Superior temporal gyrus (tissue), 1 donor: ENCODE results near the gene KCNJ10.
"Not testable (repeated sequence)": the region's sequence is repeated elsewhere in the genome, so short reads cannot be mapped to it uniquely, and the experiment has no call there.

Experiments used
- DNase-seq: peaks from one replicate; pipeline ENCODE4 v3.0.0-alpha.2; 2016; ENCODE audit errors: extremely low spot score

Gene KCNJ10

DNA sequence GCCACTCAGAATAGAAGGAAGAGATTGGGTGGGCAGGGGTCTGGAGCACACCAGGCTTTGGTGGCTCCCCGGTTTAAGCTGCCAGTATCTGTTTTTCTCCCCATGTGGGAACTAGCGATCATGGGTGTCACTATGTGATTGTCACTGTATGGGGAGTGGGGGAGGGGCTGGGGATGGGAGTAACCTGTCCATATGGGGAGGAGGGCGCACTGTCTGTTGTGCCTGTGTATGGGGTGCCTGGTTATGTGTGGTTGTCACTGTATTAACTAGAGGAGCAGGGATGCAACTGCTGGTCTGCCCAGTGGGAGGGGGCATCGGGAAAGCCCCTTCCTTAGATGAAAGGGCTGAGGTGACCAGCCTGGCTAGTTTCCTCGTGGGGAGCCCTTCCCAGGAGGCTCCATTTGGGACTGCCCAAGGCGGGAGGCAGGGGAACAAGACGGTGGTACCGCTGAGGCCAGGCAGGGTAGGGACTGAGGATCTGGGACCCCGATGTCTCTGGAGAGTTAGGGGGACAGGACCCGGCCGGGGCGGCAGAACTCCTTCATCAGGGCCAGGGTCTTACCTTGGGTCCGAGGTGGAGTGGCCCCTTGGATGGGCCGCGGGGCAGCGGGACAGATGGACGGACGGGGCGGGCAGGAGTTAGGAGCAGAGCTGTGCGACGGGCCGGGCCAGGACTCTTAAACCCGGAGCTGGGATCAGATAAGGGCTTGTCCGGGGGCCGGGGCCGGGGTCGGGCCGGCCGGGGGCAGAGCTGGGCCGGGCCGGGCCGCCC, at the start of gene KCNJ10:
Gene KCNJ10, minus strand, starts transcription at position 701 of the 772 bp plus-strand sequence. CDS start 27,628 bp downstream, outside the sequence.
- DNase-seq = peak; percentile 39

DNA sequence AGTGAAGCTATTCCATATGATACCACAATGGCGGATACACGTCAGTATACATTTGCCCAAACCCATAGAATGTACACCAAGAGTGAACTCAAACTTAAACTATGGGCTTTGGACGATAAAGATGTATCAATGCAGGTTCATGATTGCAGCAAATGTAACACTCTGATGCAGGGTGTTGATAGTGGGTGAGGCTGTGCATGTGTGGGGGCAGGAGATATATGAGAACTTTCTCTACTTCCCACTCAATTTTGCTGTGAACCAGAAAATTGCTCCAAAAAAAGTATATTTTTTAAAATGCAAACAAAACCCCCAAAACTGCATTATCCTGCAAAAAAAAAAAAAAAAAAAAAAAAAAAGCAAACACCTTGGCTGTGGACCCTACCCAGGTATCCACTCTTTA, 49.0 kb upstream of the KCNJ10 start:
- DNase-seq = peak; percentile 28

DNA sequence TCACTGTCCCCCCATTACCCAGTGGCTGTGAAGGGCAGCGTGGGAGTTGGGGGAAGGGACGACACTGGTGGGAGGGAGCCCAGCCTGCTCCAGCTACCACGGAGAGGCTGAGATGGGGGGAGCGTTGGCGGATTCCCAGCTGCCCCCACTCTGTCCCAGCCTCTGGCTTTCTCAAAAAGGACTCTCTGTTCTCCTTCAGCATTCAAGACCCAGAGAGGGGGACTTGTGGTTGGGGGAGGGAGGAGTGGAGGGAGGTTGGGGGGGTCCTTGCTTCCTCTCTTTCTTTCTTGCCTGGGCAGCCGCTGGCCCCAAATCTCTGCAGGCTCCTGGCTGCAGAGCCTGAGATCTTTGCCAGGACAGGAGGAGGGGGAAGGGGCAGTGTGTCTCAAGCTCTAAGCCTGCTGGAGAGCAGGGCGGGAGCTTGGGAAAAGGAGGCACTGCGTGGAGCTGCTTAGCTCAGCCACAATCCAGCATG, 47.8 kb upstream of the KCNJ10 start:
- DNase-seq = peak; percentile 72

DNA sequence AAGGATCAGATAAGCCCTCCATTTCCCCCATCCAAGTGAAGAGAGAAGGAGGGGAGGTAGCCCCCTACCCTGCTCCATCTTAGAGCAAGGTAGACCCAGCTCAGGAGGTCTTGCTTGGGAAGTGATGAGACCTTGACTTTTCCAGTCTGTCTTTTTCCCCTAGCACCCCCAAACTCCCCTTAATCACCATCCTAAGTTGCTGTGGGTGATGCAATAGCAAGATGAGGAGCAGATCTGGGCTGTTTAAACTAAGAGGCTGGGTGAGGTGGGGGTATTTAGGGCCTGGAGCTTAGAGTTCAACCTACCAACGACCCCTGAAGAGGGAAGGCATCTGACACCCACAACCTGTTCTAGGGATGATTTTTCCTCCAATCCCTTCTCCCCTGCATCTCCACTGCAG, 47.3 kb upstream of the KCNJ10 start:
- no peak for DNase-seq

DNA sequence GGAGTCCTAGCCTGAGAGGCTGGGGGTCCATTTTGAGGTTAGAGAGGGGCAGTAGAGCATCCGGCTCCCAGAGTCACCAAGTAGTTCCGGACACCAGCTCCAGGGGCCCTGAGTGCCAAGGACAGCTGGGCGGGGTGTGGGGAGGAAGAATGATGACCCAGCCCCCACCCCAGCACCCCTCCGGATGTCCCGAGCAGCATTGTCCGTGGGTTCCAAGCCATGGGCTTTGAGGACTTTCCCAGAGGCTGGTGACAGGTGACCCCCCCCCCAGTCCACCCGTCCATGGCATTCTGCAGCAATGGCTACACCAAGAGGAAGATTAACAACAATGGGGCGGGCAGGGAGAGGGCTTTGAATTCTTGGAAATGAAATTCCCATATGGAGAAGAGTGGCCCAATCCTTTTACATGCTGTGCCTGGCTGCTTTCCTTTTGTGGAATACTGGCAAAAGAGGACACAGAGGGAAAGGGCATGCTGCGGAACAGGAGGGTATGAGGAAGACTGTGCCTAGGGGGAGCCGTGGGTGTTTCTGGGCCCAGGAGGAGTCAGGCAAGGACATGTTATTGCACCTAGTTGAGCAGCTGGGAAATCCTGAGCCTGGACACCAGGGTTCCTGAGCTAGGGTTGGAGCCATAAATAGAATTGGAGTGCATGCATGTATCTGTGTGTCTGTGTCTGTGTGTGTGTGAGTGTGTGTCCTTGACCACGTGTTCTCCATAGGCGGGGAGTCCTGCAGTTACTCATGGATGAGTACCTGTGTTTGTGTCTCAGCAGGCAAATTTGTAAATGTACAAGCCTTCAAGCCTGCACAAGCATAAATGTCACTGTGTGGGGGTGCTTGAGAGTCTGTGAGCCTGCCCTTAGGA, 46.6 kb upstream of the KCNJ10 start:
- peak; percentile 41 for DNase-seq

DNA sequence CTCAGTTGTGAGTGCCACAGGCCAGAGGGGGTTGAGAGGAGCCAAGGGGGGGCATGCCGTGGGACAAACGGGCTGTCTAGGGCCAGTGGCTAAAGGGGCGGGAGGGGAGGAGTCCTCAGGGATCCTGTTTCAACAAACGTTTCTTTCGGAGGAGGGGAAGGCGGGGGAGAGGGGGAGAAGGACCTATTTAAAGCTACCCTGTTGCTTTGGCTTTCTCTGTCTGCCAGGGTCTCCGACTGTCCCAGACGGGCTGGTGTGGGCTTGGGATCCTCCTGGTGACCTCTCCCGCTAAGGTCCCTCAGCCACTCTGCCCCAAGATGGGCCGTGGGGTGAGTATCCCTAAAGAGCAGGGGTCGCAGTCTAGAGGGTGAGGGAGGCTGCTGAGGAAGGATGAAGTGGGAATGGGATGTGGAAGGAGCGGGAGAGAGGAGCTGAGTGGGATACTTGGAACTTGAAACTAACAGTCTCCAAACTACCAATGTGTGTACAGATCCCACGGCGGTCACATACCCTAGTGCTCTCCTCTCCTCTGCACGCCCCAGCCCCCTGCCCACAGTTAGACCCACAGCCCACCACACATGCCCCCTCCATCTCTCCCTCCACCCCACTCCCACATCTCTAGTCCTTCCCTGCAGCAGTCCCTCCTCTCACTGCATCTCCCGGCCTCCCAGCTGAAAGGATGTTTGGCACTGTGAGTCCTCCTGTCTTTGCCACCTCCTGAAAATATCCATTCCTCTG, 45.8 kb upstream of the KCNJ10 start, which contains the start of gene ATP1A2:
Gene ATP1A2, plus strand, starts transcription at position 215 of the 738 bp plus-strand sequence. Its CDS starts 103 bp downstream, at position 318.
- no peak for DNase-seq

DNA sequence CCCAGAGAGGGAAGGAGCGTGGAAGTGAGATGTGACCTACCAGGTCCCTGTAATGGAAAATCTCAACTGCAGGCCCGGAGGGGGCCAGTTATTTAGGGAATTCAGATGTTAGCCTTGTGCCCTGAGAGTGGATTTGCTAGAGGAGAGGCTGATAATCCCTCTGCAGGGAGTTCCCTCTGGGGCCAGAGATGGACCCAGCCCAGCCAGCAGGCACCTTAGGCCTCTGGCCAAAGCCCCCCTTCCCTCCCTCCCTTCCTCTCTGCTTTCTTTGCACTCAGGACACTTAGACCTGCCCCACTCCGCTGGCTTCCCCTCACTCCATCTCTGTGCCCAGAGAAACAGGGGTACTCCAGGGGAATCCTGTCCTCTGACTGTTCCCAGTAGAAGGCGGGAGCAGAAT, 44.1 kb upstream of the KCNJ10 start:
- no peak for DNase-seq

DNA sequence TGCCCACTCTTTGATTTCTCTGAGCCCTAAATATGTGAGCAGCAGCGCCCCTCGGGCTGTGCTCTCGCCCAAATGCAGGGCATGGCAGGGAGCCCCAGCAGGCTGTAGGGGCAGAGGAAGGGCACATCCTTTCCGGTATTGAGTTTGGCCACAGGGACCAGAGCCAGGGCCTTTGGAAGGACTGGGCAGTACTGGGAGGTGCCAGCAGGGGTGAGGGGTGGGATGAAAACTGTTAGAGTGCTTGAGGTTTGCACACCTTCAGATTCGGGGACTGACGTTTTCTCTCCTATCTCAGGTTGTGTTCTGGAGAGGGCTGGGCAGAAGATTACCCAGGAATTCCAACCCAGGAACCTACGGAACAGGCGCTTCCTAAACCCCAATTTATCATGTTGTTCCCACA, 43.4 kb upstream of the KCNJ10 start:
- no peak for DNase-seq

DNA sequence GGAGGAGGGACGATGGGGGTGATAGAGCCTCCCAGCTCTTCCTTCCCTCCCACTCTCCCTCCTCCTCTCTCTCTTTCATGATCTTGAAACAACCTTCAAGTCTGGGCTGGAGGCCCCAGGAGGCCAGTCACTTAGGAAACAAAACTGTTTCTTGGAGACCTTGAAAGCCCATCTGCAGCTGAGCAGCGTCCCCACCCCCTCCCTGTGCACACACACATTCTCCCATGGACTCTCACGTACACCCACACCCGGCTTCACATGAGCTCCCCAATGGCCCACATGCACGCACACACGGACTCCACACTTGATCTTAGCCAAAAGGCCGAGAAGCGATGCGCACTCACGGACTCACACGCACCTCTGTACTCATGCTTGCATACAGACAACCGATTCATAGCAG, 42.4 kb upstream of the KCNJ10 start:
- no peak for DNase-seq

DNA sequence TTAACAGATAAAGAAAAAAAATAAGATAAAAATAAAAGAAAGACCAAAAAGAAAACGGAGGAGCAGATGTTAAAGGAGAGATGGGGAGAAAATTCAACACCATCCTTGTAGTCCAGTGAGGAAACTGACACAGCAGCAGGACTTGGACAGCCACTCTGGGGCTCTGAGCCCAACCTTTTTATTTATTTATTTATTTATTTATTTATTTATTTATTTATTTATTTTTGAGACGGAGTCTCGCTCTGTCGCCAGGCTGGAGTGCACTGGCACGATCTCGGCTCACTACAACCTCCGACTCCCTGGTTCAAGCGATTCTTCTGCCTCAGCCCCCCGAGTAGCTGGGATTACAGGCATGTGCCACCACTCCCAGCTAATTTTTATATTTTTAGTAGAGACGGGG, 41.5 kb upstream of the KCNJ10 start:
- not testable (repeated sequence) for DNase-seq

DNA sequence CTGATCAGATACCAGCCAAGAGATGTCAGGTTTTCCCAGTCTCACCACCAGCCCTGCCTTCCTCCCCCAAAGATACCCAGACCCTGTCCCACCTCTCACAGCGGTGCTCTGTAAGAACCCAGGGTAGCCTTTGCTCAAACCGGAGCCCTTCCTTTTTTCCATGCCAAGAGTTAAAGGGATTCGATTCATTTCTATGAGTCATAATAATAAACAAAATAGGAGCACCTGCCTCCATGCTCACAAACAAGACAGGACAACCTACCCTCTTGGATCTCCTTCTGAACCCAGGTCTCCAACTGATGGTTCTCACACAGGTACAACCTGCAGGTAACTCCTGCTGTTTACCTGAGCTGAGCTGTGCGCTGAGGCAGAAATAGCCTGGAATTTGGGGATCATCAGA, 39.7 kb upstream of the KCNJ10 start:
- DNase-seq = no peak

DNA sequence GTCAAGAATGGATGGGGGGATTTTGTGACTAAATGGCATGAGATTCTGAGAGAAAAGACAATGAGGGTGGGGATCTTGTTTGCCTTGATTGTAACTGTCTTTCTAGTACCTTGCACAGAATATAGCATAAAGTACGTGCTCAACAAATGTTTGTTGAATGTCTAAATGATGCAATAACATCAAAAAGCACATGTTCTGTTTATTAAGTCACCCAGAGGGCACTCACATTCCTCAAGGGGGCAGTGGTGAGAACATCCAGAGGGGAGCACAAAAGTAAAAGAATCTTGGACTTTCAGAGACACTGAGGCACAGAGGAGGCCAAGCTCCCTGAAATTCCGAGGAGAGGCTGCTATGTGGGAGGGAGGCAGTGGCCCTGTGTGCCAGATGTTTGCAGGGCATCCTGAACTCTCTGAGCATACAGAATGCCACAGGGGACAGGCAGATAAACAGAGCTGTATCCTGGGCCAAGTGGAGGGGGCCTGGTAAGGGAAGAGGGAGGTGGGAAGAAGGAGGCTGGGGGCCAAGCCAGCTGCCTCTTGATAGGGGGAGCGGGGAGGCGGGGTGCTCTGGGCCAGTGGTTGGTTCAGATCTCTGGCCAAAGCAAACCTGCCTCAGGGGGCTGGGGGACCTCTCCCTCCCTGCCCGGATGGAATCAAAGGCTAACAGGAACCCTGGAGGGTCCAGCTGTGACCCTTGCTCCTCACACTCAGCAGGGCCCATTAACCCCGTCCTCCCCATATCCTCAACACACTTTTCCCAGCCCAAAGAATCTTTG, 39.1 kb upstream of the KCNJ10 start:
- DNase-seq = peak; percentile 69

DNA sequence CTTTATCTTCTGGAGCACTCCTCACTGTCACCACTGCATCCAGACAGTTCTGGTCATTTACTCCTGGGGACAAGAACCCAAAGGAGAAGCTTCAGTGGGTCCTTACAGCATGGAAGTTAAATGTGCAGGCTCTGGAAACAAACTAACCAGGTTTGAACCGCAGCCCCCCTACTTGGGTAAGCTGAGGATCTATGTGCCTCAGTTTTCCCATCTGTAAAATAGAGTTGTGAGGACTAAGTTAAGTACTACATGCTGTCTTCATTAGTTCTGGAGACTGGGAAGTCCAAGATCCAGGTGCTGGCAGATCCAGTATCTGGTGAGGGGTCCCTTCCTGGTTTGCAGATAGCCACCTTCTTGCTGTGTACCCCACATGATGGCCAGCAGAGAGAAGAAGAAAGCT, 37.6 kb upstream of the KCNJ10 start:
- DNase-seq = no peak

DNA sequence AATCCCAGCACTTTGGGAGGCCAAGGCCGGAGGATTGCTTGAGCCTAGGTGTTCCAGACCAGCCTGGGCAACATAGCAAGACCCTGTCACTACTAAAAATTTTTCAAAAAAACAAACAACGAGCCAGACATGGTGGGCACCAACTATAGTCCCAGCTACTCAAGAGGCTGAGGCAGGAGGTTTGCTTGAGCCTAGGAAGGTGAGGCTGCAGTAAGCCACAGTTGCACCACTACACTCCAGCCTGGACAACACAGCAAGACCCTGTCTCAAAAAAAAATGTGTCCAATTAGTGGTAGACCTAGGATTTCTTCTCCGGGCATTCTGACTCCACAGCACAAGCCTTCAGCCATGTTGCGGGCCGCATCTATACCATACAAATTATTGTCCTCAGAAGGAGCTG, 35.2 kb upstream of the KCNJ10 start:
- no peak for DNase-seq

DNA sequence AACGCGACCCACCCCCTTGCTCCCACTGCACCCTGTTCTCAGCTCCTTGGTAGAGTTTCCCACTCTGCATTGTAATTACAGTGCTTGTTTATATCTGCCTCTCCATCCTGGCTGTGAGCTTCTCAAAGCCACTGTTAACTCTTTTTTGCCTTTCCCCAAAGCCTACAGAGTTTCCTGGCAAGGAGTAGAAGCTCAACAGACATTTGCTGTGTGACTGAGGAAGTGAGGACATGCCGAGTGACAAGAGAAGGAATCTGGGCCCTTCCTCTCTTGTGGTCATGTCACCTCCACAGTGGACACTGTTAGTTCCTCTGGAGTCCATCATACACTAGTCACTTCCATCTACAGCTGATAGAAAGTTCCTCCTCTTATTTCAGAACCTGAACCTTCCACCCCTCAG, 34.5 kb upstream of the KCNJ10 start:
- DNase-seq = peak; percentile 56

DNA sequence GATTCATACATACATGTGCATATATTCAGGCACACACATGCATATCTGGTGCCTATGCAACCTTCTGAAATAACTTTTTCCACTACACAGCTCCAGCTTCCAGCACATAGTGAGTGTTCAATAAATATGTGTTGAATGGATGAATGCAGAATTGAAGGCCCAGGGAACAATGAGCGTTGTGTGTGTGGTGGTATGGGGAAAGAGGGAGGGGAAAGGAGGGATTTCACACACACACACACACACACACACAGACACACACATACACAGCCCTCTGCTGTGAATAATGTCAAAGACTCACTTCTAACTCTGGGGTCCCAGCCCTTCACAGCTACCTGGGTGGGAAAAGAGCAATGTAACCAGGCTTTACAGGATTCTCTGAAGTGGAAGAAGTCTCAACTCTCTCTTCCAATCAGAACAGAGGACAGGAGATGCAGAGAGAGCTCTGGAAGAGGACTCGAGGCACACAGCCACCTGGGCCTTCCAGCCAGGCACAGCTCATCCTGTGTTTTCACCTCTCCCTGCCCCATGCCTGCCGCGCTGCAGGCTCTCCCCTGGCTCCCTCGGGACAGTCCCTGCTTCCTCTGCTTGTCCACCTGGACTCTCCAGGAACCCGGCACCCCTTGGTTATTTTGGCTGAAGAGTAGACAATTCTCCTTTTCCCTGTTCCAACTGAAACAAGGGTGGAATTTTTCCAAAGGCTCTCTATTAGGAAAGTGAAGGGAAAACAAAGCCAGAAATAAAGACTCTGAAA, 33.9 kb upstream of the KCNJ10 start:
- peak; percentile 81 for DNase-seq

DNA sequence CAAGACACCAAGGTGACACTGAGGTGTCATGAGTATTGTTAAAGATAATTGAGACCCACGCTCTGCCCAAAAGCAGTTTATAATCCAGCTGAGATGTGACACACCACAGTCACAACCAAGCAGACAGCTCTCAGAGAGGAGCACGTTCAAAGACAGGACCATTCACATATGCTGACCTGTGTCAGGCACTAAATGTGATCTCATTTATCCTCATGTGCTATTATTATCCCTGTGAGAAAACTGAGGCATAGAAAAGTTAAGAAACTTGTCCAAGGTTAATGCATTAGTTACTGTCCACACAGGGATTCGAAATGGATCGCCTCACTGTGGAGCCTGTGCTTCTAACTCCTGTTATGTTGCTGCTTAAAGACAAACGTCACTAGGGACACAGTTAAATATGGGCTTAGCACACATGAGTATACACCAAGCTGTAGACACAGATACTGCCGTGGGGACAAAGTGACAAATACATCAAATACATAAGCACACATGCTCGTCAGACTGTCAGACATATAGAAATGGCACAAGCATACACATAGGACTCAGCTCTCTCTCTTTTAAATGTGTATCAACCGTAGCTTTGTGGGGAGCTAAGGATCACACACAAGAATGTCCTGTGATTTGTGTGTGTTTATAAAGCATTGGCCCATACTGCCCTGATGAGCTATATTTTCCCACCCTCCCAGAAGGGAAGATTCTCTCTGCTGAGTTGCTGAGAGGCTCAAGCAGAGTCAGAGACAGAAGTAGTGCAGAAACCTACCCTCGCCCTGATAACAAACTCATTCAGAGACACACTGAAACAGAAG, 32.0 kb upstream of the KCNJ10 start:
- DNase-seq = peak; percentile 85

DNA sequence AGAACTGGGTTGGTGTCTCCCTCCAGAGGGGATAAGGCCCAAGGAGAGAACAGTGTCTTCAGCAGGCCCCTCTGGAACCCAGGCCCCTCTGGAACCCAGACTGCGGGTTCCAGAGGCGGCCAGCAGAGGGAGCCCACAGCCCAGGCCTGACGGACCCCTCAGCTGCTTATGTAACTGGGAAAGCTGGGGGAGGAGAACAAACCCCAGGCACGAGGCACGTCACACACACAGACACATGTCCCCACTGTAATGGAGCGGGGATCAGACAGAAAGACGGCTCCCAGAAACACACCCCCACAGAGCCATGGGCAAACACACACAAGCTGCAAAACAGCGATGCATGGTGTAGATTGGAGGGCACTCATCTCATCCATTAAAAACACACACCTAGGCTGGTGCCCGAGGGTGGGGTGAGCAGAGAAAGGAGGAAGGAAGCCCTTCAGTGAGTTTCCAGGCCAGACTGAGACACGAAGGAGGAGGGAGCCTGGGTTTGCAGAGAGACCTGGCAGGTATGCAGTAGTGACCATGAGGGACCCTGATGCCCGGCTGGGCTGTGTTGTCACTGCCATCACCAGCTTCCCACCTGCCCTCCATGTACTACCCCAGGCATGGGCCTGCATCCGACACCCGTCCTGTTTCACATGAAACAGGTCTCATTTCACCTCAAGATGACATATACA, 31.2 kb upstream of the KCNJ10 start:
- DNase-seq = peak; percentile 96
